Measurements from ENCODE around the gene TAF6L. TPM values are rescaled to one million over a fixed set of nuclear protein-coding genes. Genes with fewer than 3 reads are reported as not detected.

TAF6L gene
- total RNA-seq, 1 experiment from 2014 or later = 42.1 TPM

DNA sequence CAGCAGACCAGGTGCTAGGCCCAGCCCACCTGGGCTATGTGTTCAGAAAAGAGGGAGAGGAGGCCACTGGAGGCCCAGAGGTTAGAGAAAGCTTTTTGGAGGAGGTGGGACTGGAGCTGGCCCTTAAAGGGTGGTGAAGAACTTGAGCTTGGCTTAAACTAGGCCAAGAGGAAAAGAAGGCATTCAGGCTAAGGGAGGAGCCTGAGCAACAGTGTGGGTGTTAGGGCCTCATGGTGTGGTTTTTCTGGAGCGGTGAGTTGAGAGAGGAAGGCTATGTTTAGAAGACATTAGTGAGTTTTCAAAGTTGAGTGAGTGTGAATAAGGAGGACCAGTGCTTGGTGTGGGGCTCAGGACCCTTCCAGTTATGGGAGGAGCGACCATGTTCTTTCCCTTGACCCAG lies 6.2 kb downstream of the TAF6L start:
- peak overlapping the region; percentile 52; the same call in 1 of the 2 replicates for H3K27ac Mint-ChIP-seq
- H3K36me3 Mint-ChIP-seq = peaks cover 52% of the 10 kb centered on the region
- POLR2A ChIA-PET = no interaction called here
- no peaks in the 10 kb centered on the region for H3K4me1 Mint-ChIP-seq
- CTCF ChIA-PET = interaction anchor here (11.6 kb wide), 1 partner anchor 9 kb away, joined by 121 read pairs; the partner anchor contains the start of gene TMEM179B
- TF ChIP-seq CBFB (CRISPR knock-in tag; IDR thresholded peaks at IDR 0.05; ENCODE audit: low read depth) (no peak), CREM (CRISPR knock-in tag; IDR thresholded peaks at IDR 0.05) (no peak), SOX15 (CRISPR knock-in tag; IDR thresholded peaks at IDR 0.05) (no peak), NFE2L1 (CRISPR knock-in tag; IDR thresholded peaks at IDR 0.05) (no peak)
- TF ChIP-seq, protein P1, sequence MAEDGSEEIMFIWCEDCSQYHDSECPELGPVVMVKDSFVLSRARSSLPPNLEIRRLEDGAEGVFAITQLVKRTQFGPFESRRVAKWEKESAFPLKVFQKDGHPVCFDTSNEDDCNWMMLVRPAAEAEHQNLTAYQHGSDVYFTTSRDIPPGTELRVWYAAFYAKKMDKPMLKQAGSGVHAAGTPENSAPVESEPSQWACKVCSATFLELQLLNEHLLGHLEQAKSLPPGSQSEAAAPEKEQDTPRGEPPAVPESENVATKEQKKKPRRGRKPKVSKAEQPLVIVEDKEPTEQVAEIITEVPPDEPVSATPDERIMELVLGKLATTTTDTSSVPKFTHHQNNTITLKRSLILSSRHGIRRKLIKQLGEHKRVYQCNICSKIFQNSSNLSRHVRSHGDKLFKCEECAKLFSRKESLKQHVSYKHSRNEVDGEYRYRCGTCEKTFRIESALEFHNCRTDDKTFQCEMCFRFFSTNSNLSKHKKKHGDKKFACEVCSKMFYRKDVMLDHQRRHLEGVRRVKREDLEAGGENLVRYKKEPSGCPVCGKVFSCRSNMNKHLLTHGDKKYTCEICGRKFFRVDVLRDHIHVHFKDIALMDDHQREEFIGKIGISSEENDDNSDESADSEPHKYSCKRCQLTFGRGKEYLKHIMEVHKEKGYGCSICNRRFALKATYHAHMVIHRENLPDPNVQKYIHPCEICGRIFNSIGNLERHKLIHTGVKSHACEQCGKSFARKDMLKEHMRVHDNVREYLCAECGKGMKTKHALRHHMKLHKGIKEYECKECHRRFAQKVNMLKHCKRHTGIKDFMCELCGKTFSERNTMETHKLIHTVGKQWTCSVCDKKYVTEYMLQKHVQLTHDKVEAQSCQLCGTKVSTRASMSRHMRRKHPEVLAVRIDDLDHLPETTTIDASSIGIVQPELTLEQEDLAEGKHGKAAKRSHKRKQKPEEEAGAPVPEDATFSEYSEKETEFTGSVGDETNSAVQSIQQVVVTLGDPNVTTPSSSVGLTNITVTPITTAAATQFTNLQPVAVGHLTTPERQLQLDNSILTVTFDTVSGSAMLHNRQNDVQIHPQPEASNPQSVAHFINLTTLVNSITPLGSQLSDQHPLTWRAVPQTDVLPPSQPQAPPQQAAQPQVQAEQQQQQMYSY (CRISPR knock-in tag; IDR thresholded peaks at IDR 0.05) = no peak
- TF ChIP-seq, protein P2, sequence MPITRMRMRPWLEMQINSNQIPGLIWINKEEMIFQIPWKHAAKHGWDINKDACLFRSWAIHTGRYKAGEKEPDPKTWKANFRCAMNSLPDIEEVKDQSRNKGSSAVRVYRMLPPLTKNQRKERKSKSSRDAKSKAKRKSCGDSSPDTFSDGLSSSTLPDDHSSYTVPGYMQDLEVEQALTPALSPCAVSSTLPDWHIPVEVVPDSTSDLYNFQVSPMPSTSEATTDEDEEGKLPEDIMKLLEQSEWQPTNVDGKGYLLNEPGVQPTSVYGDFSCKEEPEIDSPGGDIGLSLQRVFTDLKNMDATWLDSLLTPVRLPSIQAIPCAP (CRISPR knock-in tag; IDR thresholded peaks at IDR 0.05) = no peak
- TF ChIP-seq, protein P3, sequence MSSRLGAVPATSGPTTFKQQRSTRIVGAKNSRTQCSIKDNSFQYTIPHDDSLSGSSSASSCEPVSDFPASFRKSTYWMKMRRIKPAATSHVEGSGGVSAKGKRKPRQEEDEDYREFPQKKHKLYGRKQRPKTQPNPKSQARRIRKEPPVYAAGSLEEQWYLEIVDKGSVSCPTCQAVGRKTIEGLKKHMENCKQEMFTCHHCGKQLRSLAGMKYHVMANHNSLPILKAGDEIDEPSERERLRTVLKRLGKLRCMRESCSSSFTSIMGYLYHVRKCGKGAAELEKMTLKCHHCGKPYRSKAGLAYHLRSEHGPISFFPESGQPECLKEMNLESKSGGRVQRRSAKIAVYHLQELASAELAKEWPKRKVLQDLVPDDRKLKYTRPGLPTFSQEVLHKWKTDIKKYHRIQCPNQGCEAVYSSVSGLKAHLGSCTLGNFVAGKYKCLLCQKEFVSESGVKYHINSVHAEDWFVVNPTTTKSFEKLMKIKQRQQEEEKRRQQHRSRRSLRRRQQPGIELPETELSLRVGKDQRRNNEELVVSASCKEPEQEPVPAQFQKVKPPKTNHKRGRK (CRISPR knock-in tag; IDR thresholded peaks at IDR 0.05; ENCODE audit: borderline replicate concordance) = no peak
- no peaks in the 10 kb centered on the region for H3K9me3 Mint-ChIP-seq
- H3K4me3 Mint-ChIP-seq = no peak overlapping the region
- no peaks in the 10 kb centered on the region for H3K27me3 Mint-ChIP-seq (ENCODE audit: low read depth)
- DNase-seq (ENCODE audit: low spot score) (no peak), ATAC-seq (no peak)

DNA sequence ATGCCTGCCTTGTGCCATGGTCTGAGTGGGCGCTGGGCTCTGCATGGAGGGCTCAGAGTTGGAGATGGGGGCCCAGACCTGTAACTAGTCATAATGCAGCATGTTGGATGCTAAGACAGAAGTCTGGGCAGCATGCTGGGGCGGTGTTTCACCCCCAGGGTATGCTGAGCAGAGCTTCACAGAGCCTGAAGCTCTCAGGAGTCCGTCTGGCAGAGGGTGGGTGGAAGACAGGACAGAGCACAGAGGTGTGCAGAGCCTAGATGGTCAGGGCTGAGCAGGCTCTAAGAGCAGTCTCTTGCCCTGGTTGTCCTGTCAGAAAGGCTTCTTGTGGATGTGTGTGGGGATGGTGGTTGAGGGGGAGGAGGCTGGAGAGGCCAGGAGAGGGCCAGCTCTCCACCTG lies 7.2 kb downstream of the TAF6L start:
- Mint-ChIP-seq H3K4me3 (no peak overlapping the region), H3K36me3 (peaks cover 60% of the 10 kb centered on the region), H3K4me1 (no peaks in the 10 kb centered on the region), H3K27ac (peak overlapping the region; percentile 89), H3K27me3 (ENCODE audit: low read depth) (no peaks in the 10 kb centered on the region), H3K9me3 (no peaks in the 10 kb centered on the region)
- ATAC-seq = no peak
- no peak for DNase-seq (ENCODE audit: low spot score)
- CTCF ChIA-PET = interaction anchor here (11.6 kb wide), 1 partner anchor 8 kb away, joined by 121 read pairs; the partner anchor contains the start of gene TMEM179B
- POLR2A ChIA-PET = no interaction called here
- no peak for TF ChIP-seq RORB (CRISPR knock-in tag; IDR thresholded peaks at IDR 0.05)
- TF ChIP-seq, protein P4, sequence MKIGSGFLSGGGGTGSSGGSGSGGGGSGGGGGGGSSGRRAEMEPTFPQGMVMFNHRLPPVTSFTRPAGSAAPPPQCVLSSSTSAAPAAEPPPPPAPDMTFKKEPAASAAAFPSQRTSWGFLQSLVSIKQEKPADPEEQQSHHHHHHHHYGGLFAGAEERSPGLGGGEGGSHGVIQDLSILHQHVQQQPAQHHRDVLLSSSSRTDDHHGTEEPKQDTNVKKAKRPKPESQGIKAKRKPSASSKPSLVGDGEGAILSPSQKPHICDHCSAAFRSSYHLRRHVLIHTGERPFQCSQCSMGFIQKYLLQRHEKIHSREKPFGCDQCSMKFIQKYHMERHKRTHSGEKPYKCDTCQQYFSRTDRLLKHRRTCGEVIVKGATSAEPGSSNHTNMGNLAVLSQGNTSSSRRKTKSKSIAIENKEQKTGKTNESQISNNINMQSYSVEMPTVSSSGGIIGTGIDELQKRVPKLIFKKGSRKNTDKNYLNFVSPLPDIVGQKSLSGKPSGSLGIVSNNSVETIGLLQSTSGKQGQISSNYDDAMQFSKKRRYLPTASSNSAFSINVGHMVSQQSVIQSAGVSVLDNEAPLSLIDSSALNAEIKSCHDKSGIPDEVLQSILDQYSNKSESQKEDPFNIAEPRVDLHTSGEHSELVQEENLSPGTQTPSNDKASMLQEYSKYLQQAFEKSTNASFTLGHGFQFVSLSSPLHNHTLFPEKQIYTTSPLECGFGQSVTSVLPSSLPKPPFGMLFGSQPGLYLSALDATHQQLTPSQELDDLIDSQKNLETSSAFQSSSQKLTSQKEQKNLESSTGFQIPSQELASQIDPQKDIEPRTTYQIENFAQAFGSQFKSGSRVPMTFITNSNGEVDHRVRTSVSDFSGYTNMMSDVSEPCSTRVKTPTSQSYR (CRISPR knock-in tag; IDR thresholded peaks at IDR 0.05) = no peak
- TF ChIP-seq, protein P5, sequence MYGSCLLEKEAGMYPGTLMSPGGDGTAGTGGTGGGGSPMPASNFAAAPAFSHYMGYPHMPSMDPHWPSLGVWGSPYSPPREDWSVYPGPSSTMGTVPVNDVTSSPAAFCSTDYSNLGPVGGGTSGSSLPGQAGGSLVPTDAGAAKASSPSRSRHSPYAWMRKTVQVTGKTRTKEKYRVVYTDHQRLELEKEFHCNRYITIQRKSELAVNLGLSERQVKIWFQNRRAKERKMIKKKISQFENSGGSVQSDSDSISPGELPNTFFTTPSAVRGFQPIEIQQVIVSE (CRISPR knock-in tag; IDR thresholded peaks at IDR 0.05; ENCODE audit: borderline replicate concordance) = no peak
- no peak for TF ChIP-seq TP53 (CRISPR knock-in tag; IDR thresholded peaks at IDR 0.05)
- TF ChIP-seq, protein P6, sequence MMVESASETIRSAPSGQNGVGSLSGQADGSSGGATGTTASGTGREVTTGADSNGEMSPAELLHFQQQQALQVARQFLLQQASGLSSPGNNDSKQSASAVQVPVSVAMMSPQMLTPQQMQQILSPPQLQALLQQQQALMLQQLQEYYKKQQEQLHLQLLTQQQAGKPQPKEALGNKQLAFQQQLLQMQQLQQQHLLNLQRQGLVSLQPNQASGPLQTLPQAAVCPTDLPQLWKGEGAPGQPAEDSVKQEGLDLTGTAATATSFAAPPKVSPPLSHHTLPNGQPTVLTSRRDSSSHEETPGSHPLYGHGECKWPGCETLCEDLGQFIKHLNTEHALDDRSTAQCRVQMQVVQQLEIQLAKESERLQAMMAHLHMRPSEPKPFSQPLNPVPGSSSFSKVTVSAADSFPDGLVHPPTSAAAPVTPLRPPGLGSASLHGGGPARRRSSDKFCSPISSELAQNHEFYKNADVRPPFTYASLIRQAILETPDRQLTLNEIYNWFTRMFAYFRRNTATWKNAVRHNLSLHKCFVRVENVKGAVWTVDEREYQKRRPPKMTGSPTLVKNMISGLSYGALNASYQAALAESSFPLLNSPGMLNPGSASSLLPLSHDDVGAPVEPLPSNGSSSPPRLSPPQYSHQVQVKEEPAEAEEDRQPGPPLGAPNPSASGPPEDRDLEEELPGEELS (CRISPR knock-in tag; IDR thresholded peaks at IDR 0.05) = no peak
- no peak for TF ChIP-seq NR1H2 (CRISPR knock-in tag; IDR thresholded peaks at IDR 0.05)
- TF ChIP-seq, protein P7, sequence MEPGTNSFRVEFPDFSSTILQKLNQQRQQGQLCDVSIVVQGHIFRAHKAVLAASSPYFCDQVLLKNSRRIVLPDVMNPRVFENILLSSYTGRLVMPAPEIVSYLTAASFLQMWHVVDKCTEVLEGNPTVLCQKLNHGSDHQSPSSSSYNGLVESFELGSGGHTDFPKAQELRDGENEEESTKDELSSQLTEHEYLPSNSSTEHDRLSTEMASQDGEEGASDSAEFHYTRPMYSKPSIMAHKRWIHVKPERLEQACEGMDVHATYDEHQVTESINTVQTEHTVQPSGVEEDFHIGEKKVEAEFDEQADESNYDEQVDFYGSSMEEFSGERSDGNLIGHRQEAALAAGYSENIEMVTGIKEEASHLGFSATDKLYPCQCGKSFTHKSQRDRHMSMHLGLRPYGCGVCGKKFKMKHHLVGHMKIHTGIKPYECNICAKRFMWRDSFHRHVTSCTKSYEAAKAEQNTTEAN (CRISPR knock-in tag; IDR thresholded peaks at IDR 0.05) = no peak
- TF ChIP-seq IRF2 (CRISPR knock-in tag; IDR thresholded peaks at IDR 0.05; ENCODE audit: borderline replicate concordance, low read depth) = no peak
- no peak for TF ChIP-seq TEAD4 (CRISPR knock-in tag; IDR thresholded peaks at IDR 0.05)
- TF ChIP-seq, protein P8, sequence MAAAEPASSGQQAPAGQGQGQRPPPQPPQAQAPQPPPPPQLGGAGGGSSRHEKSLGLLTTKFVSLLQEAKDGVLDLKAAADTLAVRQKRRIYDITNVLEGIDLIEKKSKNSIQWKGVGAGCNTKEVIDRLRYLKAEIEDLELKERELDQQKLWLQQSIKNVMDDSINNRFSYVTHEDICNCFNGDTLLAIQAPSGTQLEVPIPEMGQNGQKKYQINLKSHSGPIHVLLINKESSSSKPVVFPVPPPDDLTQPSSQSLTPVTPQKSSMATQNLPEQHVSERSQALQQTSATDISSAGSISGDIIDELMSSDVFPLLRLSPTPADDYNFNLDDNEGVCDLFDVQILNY (CRISPR knock-in tag; IDR thresholded peaks at IDR 0.05) = no peak
- TF ChIP-seq, protein P9, sequence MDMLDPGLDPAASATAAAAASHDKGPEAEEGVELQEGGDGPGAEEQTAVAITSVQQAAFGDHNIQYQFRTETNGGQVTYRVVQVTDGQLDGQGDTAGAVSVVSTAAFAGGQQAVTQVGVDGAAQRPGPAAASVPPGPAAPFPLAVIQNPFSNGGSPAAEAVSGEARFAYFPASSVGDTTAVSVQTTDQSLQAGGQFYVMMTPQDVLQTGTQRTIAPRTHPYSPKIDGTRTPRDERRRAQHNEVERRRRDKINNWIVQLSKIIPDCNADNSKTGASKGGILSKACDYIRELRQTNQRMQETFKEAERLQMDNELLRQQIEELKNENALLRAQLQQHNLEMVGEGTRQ (CRISPR knock-in tag; IDR thresholded peaks at IDR 0.05) = no peak
- TF ChIP-seq, protein P2 (CRISPR knock-in tag; IDR thresholded peaks at IDR 0.05) = no peak

Measured in WTC11 (cell line).